Activated T-cell treated with anti-CD3 and anti-CD28 coated beads, Interleukin-2, amount 50 U/mL, for 4 hours (primary cell): ENCODE results near the gene FARS2. TPM values are rescaled to one million over a fixed set of nuclear protein-coding genes. Genes with fewer than 3 reads are reported as not detected.

Source experiments
- ATAC-seq, 2 donors: fragments of 200-7000 bp; cut with Tn5 transposase; one replicate each; pipeline ENCODE4 v1.10.0; 2021
- DNase-seq: peaks from one replicate; pipeline ENCODE4 v3.0.0-alpha.2; 2020
- H3K27me3 Mint-ChIP-seq: one replicate; pipeline ENCODE4 v1.8.0; 2021; ENCODE audit warnings: low read depth, mixed read lengths
- H3K36me3 Mint-ChIP-seq: one replicate; pipeline ENCODE4 v1.8.0; 2022; ENCODE audit warnings: mixed read lengths; ENCODE audit not compliant: insufficient read depth
- H3K4me1 Mint-ChIP-seq: one replicate; pipeline ENCODE4 v1.8.0; 2021; ENCODE audit warnings: low read depth, mixed read lengths
- H3K4me3 Mint-ChIP-seq: one replicate; pipeline ENCODE4 v1.8.0; 2021; ENCODE audit warnings: mild to moderate bottlenecking, moderate library complexity, mixed read lengths
- H3K9me3 Mint-ChIP-seq: one replicate; pipeline ENCODE4 v1.8.0; 2021; ENCODE audit warnings: mixed read lengths
- total RNA-seq, 3 donors: library from RNA; stranded (reverse); gene quantifications; one replicate each; pipeline ENCODE4 v1.2.1, GENCODE V29; 2021

Gene FARS2
- total RNA-seq, 3 donors from 2014 or later: 28.3 to 31.0 (median 29.9) TPM

DNA sequence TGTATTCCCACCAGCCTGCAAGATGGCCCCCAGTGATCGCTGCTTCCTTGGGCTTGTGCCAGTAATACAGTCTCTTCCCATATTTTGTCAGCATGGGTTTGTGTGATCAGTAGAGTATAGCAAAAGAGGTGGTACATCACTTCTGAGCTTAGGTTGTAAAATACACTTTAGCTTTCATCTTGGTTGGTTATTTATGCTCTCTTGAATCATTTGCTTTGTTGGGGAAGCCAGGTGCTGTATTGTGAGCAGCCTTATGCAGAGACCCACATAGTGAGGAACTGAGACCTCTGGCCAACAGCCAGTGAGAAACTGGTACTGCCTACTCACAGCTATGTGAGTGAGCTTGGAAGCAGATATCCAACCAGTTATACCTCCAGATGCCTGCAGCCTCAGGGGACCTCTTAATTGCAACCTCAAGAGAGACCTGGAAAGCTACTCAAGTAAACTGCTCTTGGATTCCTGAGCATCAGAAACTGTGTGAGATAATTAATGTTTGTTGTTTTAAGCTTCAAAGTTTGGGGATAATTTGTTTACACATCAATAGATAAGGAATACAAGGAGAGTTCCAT lies 229.3 kb downstream of the FARS2 start:
- Mint-ChIP-seq H3K4me3 (no peak overlapping the region), H3K4me1 (peaks cover 3% of the 10 kb centered on the region), H3K36me3 (peaks cover 21% of the 10 kb centered on the region), H3K27me3 (no peaks in the 10 kb centered on the region), H3K9me3 (no peaks in the 10 kb centered on the region)
- ATAC-seq (no peak), DNase-seq (no peak)

GRCh38 chr6:5492356-5492755 lies 231.0 kb downstream of the FARS2 start:
- no peaks in the 10 kb centered on the region for H3K4me1 Mint-ChIP-seq
- H3K9me3 Mint-ChIP-seq: no peaks in the 10 kb centered on the region
- DNase-seq (no peak), ATAC-seq (no peak)
- no peaks in the 10 kb centered on the region for H3K27me3 Mint-ChIP-seq
- H3K4me3 Mint-ChIP-seq: no peak overlapping the region
- H3K36me3 Mint-ChIP-seq: peaks cover 17% of the 10 kb centered on the region

GRCh38 chr6:5493806-5494205 lies 232.5 kb downstream of the FARS2 start:
- Mint-ChIP-seq H3K9me3 (no peaks in the 10 kb centered on the region), H3K4me3 (no peak overlapping the region), H3K4me1 (peaks cover 10% of the 10 kb centered on the region), H3K27me3 (no peaks in the 10 kb centered on the region), H3K36me3 (peaks cover 13% of the 10 kb centered on the region)
- no peak for ATAC-seq
- DNase-seq: no peak

DNA sequence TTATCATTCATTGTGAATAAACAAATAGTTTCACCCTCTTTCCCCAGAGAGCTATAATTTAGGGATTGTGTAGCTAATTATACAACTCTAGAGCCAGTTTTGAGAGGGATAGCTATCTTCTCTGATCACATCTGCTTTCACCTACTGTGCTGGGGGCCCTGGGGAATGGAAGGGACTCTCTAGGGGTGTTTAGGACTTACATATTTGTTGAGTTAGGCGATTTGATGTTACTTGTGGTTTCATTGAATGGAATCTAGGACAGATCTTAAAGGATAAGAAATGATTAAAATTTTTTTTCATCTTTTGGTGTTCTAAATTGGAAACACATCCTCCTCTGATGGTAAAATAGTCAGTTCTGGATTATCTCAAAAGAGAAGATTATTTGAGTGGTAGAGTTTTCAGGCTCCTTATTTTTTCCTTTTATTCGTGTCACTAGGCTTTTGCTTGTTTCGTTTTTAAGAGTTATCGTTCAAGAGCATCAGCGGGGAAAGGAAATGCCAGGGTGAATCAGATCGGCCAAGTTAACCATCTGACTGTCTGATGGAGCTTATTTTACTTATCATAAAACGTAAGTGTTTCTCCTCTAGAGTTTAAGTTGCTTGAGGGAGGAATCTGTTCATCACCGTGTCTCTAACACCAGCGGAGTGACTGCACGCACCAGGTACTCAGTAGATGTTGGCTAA lies 236.7 kb downstream of the FARS2 start:
- peak in 1 of 2 donors; percentile 35 for ATAC-seq
- no peaks in the 10 kb centered on the region for H3K27me3 Mint-ChIP-seq
- no peaks in the 10 kb centered on the region for H3K9me3 Mint-ChIP-seq
- peaks cover 9% of the 10 kb centered on the region for H3K36me3 Mint-ChIP-seq
- H3K4me3 Mint-ChIP-seq: peak overlapping the region; percentile 46
- H3K4me1 Mint-ChIP-seq: peaks cover 27% of the 10 kb centered on the region
- no peak for DNase-seq

GRCh38 chr6:5498579-5498899 lies 237.2 kb downstream of the FARS2 start:
- Mint-ChIP-seq H3K4me1 (peaks cover 27% of the 10 kb centered on the region), H3K36me3 (peaks cover 9% of the 10 kb centered on the region), H3K27me3 (no peaks in the 10 kb centered on the region), H3K9me3 (no peaks in the 10 kb centered on the region), H3K4me3 (no peak overlapping the region)
- DNase-seq (no peak), ATAC-seq (peak in 1 of 2 donors; percentile 41)

DNA sequence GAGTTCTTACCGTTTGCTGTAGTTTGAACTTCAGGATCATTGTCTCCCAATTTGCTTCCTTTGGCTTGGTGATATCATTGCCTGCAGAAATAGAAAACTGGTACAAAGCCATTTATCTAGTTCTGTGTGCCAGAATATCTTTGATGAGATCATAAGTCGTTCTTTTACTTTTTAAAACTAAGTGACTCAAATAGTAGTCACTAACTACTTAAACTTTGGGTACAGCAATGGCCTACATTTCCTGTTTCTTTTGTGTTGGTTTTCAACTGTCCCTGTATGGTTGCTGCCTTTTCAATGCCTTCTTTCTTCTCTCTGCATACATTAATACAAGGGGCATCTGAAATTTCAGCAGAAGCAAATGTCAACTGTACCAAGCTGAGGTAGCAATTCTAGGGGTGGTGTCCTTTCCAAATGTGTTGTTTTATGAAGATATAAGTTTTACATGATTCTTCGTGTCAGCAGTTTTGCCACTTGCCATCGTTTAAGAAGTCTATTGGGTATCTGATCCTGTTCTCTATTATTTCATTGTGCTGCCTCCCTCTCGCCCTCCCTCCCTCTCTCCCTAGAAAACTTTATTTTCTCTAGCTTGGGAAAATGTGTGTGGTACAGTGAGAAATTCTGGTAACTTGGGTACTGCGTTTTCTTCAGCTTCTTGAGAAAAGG lies 238.5 kb downstream of the FARS2 start:
- Mint-ChIP-seq H3K9me3 (no peaks in the 10 kb centered on the region), H3K4me3 (no peak overlapping the region), H3K36me3 (peaks cover 12% of the 10 kb centered on the region), H3K4me1 (peaks cover 27% of the 10 kb centered on the region), H3K27me3 (no peaks in the 10 kb centered on the region)
- ATAC-seq: peak; percentile 46 to 48
- no peak for DNase-seq

DNA sequence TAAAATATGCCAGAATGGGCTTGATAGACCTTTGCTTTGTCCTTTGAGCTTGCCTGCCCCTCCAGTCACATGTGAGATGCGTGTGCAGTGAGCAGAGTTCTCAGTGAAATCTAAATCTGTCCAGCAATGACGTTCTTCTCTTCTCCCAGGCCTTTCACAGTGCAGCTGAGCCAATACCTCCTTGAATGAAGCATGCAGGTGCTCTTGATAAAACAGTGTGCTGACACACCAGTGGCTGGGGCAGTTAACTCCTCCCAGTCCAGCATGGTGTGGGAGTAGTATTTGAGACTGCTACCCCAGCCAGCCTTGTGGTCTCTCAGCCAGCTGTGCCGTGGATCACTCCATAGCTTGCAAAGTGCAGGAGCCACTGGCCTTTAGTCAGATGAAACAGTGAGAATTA lies 240.5 kb downstream of the FARS2 start:
- H3K9me3 Mint-ChIP-seq: no peaks in the 10 kb centered on the region
- DNase-seq (no peak), ATAC-seq (no peak)
- H3K36me3 Mint-ChIP-seq: peaks cover 12% of the 10 kb centered on the region
- no peaks in the 10 kb centered on the region for H3K27me3 Mint-ChIP-seq
- H3K4me1 Mint-ChIP-seq: peaks cover 41% of the 10 kb centered on the region
- no peak overlapping the region for H3K4me3 Mint-ChIP-seq

DNA sequence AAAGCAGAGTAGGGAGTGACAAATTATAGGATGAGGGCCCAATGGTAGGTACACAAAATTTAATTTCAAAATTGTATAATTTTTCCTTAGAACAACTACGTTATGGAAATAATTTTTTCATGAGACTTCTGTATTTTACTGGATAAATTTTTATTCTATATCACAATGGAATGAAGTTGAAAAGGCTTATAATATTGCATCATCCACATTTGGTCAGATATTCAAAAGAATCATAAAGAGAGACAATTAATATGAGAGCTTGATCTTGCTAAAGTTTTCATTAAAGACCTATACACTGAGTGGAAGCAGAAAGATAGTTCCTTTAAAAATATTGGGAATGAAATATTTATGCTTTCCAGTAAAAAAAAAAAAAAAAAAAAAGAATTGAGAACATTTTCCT lies 242.8 kb downstream of the FARS2 start:
- no peak overlapping the region for H3K4me3 Mint-ChIP-seq
- H3K36me3 Mint-ChIP-seq: peaks cover 11% of the 10 kb centered on the region
- no peak for ATAC-seq
- peaks cover 43% of the 10 kb centered on the region for H3K4me1 Mint-ChIP-seq
- H3K27me3 Mint-ChIP-seq: no peaks in the 10 kb centered on the region
- DNase-seq: no peak
- no peaks in the 10 kb centered on the region for H3K9me3 Mint-ChIP-seq

GRCh38 chr6:5506149-5506548 lies 244.8 kb downstream of the FARS2 start:
- Mint-ChIP-seq H3K36me3 (peaks cover 9% of the 10 kb centered on the region), H3K4me3 (no peak overlapping the region)
- no peak for ATAC-seq

DNA sequence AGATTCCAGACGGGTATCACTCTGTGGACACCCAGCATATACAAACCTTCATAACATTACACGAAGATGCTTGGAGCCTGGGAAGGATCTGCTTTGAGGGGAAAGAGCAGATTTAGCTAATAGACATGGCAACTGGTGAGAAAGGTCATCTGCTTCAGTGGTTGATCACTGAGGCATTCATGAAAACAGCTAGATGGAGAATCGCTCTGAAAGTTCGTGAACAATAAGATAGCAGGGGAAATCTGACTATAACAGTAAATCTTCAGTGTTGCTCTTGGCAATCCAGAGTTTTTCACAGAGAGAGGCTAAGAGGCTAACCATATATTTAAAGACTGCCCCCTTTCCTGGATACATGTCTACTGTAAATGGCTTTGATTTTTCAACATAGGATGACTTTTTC lies 245.3 kb downstream of the FARS2 start:
- Mint-ChIP-seq H3K36me3 (peaks cover 11% of the 10 kb centered on the region), H3K9me3 (no peaks in the 10 kb centered on the region), H3K4me3 (no peak overlapping the region), H3K27me3 (no peaks in the 10 kb centered on the region), H3K4me1 (peaks cover 33% of the 10 kb centered on the region)
- no peak for ATAC-seq
- DNase-seq: no peak

More at GRCh38 chr6:5506149-5506548, 244.8 kb downstream of the FARS2 start:
- no peaks in the 10 kb centered on the region for H3K9me3 Mint-ChIP-seq
- no peak for DNase-seq
- H3K4me1 Mint-ChIP-seq: peaks cover 33% of the 10 kb centered on the region
- no peaks in the 10 kb centered on the region for H3K27me3 Mint-ChIP-seq

GRCh38 chr6:5507131-5507681 lies 245.9 kb downstream of the FARS2 start:
- ATAC-seq (peak; percentile 41 to 43), DNase-seq (no peak)
- Mint-ChIP-seq H3K4me3 (peak overlapping the region; percentile 53), H3K36me3 (peaks cover 7% of the 10 kb centered on the region), H3K9me3 (no peaks in the 10 kb centered on the region), H3K4me1 (peaks cover 32% of the 10 kb centered on the region), H3K27me3 (no peaks in the 10 kb centered on the region)

DNA sequence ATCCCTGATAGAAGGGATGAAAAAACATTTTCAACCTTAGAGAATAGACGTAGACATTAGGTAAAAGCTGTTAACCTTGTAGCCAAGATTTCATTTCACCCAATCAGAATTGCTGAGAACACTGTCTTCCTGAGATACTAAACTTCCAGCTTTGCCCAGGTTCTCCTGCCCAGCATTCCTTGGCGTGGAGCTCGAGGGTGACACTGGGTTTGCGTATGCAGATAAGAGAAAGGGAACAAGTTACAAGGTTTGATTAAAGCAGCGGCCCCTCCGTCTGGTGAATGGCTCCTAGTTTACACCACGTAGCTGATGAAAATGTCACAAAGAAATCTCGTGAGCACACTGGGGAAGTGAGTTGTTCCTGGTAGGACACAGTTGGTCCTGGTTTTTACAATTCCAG lies 247.8 kb downstream of the FARS2 start:
- Mint-ChIP-seq H3K27me3 (no peaks in the 10 kb centered on the region), H3K4me1 (peaks cover 40% of the 10 kb centered on the region), H3K9me3 (no peaks in the 10 kb centered on the region), H3K36me3 (peaks cover 4% of the 10 kb centered on the region), H3K4me3 (no peak overlapping the region)
- no peak for ATAC-seq
- no peak for DNase-seq

- H3K27me3 Mint-ChIP-seq: no peaks in the 10 kb centered on the region
- ATAC-seq (no peak), DNase-seq (no peak)
- H3K9me3 Mint-ChIP-seq: no peaks in the 10 kb centered on the region
- peaks cover 41% of the 10 kb centered on the region for H3K4me1 Mint-ChIP-seq
- peaks cover 4% of the 10 kb centered on the region for H3K36me3 Mint-ChIP-seq
- H3K4me3 Mint-ChIP-seq: no peak overlapping the region
Observed at GRCh38 chr6:5510331-5511133, 249.2 kb downstream of the FARS2 start.

- no peak for ATAC-seq
Observed at GRCh38 chr6:5511954-5512353, 250.6 kb downstream of the FARS2 start.

More at GRCh38 chr6:5511954-5512353, 250.6 kb downstream of the FARS2 start:
- H3K4me3 Mint-ChIP-seq: no peak overlapping the region
- no peaks in the 10 kb centered on the region for H3K9me3 Mint-ChIP-seq
- no peak for DNase-seq
- H3K36me3 Mint-ChIP-seq: peaks cover 4% of the 10 kb centered on the region
- peaks cover 41% of the 10 kb centered on the region for H3K4me1 Mint-ChIP-seq
- no peaks in the 10 kb centered on the region for H3K27me3 Mint-ChIP-seq
